Stimulated activated CD4-positive, alpha-beta T cell treated with anti-CD3 and anti-CD28 coated beads, Interleukin-2, amount 100 ng/mL, for 48 hours (primary cell): ENCODE data around the gene VPS25.

Experiments used
- DNase-seq, 2 donors: peaks; one replicate each; pipeline ENCODE4 v3.0.0-alpha.2; 2020

The VPS25 gene

DNA sequence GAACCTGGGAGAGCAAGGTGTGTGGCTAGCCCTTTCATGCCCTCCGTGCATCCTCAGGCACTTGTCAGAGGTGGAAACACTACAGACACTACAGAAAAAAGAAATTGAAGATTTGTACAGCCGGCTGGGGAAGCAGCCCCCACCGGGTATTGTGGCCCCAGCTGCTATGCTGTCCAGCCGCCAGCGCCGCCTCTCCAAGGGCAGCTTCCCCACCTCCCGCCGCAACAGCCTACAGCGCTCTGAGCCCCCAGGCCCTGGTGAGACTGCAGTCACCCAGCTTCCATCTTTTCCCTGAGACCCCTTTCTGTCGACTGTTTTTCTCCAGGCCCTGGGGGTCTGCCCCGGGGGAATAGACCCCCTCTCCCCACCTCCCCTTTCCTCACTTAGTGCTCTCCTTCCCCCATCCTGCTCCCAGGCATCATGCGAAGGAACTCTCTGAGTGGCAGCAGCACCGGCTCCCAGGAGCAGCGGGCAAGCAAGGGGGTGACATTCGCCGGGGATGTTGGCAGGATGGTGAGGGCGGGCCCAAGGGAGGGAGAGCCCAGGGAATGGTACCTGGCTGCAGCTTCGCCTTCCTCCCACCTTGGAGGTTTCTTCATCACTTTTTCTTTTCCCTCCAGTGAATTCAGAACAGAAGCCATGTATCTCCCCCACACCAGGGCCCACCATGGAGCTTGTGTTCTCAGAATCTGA, 23.0 kb downstream of the VPS25 start:
- no peak for DNase-seq

DNA sequence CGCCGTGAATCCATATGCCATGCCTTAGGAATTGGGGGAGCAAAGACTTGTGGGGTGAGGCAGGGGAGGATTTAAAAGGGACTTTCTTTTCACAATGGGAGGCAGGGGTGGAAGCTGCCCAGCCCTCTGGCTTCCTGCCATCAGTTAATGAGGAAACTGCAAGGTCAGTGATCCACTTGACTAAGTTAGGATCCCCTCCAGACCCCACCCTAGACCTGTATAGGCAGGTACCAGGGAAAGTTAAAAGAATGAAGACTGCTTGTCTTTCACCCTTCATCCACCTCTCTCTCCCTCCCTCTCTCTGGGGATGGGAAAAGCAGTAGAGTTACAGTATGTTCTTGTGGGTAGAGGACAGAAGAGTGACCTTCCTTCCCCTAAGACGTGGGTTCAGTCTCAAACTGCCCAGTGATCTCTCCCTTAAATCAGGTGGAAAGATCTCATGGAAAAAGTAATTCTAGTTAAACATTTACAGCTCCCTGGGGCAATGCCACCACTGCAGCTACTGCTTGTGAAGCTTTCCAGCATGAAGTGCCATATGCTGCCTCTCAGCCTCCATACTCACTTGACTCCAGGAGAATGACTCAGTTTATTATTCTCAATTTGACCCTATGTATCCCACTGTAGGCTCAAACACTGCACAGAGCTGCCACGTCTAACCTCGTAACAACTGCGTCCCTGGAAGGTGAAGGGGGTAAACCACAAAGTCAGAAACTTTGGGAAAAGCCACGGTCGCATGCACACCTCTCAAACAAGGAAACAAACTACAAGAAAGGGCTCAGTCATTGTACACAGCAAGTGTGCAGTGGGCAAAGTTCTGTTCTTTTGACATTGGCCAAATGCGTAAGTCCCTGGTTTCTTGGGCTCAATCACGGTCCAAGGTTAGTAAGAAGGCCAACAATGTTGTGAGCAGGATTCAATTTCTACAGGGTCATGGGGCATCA, 24.1 kb downstream of the VPS25 start:
- DNase-seq: no peak

DNA sequence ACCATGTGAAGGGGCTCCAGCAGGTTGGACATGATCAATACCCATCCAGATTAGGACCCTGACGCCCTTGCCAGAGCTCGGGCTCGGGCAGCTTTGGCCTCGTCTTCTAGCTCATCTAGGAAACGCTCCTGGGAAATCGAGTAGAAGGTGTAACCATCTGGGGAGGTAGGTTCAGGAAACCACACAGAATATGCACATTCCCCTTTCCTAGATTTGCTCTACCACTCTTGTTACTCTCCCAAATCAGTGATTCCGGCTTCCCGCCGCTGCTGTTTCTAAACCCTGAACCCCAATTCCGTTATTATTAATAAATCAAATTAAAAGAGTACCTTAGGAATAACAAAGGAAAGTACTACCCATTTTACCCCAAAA, 24.7 kb downstream of the VPS25 start:
- DNase-seq: no peak

DNA sequence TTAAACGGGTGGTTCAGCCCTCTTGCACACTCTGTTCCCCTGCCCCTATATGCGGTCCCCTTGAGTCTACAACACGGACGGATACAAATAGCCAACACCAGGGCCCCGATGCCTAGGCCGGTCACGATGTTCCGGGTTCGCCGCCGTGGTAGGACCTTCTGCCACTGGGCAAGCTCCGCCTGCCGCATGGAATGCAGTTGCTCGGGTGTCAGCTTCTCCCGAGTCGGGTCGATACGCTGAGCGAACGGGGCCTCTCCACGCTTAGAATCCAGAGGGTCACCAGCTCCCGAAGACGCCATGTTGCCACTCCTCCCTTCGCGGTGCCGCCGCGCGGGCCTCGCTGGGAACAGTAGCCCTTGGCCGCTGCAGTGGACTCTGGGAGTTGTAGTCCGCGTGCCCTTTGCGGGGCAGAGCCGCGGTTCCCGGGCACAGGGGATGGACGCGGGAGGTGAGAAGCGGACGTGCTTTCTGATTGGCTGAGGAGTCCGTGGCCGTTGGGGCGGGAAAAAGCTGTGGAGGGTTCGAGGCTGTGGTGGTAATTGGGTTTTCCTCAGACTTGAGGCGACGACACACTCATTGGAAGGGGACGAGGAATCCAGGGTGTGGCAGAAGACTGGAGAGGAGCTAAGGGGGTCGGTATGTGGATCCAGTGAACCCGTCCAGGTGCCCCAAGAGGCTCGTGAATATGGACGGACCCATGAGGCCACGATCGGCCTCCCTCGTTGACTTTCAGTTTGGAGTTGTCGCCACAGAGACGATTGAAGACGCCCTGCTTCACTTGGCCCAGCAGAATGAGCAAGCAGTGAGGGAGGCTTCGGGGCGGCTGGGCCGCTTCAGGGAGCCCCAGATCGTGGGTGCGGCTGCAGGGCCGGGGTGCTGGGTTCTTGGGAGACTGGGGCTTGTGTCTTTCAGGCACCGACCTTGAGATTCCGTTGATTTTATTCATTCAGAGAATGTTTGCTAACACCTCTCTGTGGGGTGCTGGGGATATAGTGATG, 25.4 kb downstream of the VPS25 start, which contains the start of the genes CNTD1 and COA3:
Gene CNTD1, plus strand, starts transcription at position 479 of the 998 bp plus-strand sequence. Its CDS starts 207 bp downstream, at position 686.
Gene COA3, minus strand, starts transcription at position 322 of the 998 bp plus-strand sequence. Its CDS starts 23 bp downstream, at position 299.
- DNase-seq: peak; percentile 79 to 81

DNA sequence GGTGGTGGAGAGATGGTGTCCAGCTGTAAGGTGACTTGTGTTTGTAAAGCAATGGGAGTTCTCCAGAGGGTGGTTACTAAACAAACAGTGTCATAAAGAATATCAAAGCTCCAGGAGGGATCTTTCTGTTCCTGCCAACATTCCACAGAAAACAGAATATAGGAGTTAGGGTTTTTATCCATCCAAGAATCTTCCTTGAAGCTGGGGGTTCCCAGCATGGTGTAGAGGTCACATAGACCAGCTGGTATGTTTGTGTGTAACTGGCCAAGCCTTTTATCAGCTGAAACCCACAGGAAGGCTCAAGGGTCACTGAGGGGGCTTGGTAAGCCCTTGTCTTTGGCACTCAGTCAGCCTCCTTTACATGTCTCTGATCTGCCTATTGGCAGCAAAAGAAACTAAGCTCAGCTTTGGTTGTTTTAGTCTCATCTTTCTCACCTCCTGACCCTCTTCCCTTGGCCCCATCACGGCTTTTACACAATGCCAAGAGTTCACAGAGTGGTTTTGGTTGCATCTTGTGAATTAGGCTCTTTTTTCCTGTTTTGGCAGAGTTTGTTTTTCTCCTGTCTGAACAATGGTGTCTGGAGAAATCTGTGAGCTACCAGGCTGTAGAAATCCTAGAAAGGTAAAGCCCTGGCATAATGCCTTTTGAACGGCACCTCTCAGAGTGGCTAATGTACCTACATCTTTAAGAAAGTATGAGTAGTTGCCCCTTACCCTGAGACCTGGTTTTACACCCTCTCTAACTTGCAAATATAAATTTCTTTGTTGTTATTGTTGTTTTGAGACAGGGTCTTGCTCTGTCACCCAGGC, 30.0 kb downstream of the VPS25 start:
- no peak for DNase-seq

DNA sequence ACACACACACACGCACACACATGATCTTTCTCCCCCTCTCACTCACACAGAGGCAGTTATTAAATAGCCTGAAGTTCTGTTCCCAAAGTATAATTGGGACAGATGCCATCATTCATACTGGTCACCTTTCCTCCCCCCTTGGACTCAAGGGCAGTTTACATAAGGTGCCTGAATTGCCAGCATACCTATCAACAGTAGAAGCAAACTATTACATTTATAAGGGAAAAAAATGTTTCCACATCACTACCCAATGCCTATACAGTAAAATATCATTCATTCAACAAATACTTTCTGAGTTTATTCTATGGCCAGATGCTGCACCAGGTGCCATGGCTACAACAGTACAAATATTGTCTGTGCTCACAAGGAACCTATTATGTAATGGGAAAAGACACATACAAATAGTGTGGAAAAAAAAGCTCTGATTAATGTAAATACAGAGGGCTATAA, 31.7 kb downstream of the VPS25 start:
- no peak for DNase-seq

DNA sequence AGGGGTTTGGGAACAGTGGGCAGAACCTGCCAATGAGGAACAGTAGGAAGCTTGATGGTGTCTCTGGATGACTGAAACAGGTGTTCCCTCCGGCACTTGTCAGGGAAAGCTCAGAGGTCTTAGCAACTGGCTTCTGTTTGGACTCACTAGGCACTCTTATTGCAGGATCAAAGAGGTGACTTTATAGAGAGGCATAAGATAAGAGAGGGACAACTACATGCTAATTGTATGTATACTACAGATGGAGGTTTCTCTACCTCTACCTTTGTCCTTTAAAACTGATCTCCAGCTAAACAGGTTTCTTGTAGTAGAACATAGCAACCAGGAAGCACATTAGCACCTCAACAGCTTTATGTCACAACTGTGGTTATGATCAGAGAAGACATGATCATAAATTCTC, 33.0 kb downstream of the VPS25 start:
- no peak for DNase-seq

DNA sequence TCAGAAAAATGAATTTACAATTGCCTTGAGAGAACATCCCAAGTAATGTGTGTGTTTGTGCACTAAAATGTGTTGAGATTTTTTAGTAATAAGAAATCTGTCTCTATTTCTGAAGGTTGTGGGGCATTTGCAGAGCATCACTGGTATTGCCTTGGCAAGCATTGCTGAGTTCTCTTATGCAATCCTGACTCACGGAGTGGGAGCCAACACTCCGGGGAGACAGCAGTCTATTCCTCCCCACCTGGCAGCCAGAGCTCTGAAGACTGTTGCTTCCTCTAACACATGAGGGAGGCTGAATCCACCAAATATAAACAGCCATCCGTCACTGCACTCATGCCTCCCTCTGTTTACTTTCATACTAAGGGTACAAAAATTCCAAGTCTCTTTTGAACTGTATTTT, 36.0 kb downstream of the VPS25 start:
- DNase-seq: no peak

DNA sequence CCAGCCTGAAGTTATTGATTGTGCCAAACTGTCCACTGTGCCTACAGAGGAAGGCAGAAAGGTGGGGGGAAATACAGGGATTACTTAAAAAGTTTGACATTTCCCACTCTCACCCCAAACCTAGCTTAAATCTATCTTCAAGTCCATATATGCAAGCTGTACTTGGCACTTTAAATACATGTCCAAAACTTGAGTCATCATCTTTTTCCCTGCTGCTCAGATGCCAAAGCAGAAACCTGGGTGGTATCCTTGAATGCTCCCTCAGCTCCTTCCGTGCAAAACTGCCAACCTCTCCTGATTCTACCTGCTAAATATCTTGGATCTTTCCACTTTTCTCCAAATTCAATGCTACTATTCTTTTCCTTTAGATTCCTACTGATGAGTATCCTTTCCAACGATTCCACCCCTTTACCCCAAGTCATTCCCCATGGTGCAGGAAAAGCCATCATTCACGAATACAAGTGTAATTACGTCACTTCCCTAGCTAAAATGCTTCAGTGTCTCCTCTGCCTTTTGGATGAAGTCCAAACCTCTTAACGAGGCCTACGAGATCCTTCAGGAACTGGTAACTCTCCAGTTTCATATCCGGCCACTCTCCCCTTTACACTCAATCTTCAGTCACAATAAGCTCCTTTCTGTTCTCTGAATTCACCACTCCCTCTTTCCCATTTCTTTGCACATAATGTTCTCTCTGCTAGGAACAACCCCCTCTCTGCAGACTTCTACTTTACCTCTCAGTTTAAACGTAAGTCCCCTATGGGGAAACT, 41.6 kb downstream of the VPS25 start:
- no peak for DNase-seq

DNA sequence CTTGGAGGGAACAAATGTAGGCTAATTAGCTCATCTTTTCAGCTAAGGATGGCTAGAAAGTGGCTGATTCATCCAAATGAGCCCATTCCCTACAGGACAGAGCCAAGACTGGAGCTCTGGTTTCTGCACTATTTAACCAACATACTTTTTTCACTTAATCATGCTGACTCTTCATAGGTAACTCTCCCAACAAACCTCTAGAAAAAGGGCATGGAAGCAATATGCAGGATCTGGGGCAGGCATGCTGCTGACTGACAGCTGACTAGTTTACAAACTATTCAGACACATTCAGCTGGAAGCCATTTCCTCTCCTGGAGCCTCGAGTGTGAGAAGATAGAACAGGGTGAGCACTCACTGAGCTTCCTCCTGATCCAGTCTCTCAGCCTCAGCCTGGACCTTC, 44.6 kb downstream of the VPS25 start:
- no peak for DNase-seq

DNA sequence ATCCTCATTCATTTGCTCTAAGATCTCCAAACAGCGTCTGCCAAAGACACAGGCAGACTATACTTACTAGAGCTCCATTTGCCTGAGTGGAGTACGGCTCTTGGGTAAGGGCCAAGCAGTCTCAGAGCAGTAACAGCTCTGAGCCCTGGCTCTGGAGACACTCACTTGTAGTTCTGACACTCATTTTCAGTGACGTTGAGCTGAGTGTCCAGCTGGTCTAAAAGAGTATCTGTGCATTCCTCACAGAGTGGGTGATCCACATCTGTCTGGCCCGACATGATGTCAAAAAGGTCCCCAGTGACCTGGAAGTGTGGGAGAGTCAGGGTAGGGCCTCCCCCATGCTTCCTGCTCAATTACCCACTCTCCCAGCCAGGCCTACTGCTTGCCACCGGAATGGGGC, 45.1 kb downstream of the VPS25 start:
- DNase-seq: no peak

DNA sequence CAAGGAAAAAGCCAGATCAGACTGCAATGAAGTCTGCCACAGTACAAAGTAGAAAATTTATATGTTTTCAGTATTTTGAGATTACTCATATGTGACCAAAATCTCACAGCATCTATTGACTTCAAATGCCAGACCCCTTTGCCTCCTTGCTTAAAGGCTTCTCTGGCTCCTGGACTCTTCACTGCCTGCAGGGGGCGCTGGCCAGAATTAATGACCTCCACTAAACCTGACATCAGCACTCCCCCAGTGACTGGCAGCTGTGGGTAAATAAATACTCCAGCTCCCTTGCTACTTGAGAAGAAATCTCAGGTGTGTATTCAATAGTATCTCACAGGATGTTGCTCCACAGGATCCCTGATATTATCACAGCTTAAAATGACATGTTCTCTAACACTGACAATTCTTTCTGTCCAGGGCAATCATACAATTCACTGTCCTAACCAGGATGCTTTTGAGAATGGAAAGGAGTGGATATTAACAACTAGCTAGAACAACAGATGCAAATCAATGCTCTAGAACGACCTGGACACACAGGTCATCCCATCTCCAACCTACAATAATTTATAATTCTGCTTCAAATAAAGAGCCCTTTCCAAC, 46.8 kb downstream of the VPS25 start:
- DNase-seq: peak; percentile 62 to 66

DNA sequence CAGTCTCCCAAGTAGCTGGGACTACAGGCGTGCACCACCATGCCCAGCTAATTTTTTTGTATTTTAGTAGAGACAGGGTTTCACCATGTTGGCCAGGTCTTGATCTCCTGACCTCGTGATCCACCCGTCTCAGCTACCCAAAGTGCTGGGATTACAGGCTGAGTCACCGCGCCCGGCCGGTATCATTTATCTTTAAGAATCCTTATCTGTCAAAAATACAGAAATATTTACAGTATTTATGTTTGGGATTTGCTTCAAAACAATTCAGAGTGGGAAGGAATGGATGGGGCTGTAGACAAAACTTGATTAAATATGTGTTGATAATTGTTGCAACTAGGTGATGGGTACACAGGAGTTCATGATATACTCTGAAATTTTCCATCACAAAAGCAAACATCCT, 47.9 kb downstream of the VPS25 start:
- DNase-seq: no peak

DNA sequence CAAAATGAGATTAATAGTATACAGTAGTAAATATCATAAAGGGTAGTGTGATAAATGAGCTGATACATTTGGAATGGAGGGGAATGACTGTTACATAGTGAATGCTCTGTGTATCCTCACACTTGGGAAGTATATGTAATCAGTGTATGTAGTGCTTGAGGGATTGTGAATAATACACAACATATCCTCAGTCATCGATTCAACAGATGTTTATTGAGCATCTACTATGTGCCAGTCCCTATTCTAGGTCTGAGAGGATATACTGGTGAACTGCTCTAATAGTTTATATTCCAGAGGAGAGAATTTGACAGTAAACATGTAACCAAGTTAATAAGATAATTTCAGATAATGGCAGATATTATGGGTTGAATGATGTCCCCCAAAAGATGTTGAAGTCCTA, 54.2 kb downstream of the VPS25 start:
- DNase-seq: no peak
